Forelimb muscle (tissue), 1 donor: Measurements from ENCODE around the gene LATS2. TPM values are rescaled to one million over a fixed set of nuclear protein-coding genes. Genes with fewer than 3 reads are reported as not detected.

Experiments
- DNase-seq: peaks from one replicate; pipeline ENCODE4 v3.0.0-alpha.2; 2013; ENCODE audit warnings: low read depth
- polyA plus RNA-seq: library from polyadenylated mRNA; unstranded; fragments of 120-200 nt; gene quantifications from one replicate; pipeline ENCODE4 v1.2.1, GENCODE V29; 2013; ENCODE audit not compliant: insufficient read length

Gene LATS2
- polyA plus RNA-seq, 1 donor, result 14.4 TPM

DNA sequence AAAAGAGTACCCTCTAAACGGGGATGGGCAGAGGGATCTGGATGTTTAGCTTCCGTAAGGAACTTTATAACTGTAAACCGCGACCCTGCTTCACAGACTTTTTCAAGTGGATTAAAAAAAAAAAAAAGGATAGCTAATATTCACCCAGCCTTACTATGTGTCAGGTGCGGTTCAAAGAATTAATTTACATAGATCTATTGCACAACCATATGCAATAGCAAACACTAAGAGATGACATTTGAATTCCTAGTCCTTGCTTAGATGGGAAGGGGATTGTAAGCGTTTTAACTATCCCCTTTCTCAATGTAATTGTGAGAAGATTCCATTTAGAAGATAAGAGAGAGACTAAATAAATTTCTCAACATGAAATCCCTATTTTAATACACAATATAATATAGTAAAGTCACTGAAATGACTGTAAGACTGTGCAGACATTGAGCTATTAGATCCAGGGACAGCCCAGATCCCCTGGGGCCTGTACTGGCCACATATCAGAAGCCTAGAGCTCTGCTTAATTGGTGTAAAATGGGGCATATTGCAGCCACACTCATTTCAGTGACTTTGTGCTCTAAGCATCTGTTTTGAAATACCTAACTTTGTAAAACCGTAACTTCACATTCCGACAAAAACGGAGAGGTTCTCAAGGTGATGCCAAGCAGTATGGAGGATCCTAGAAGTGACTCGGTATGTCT, 13.6 kb downstream of the LATS2 start:
- DNase-seq, result no peak

DNA sequence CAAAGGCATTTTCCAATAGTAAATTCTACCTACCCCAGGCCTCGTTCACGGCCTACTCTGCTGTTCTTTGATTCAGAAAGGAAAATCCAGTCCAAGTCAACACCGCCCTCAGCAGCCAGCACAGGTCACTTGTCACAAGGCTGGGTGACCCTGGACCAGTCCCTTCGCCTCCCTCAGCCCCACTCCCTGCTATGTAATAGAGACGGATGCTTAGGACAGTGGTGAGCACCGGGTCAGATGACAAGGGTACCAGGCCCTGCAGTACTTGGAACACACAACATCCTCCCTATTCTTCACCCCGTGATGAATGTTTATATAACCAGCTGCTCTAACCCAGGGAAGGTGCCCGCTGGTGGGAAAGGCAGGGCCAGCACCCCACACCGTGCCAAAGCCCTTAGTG, 14.3 kb downstream of the LATS2 start:
- DNase-seq, result no peak

DNA sequence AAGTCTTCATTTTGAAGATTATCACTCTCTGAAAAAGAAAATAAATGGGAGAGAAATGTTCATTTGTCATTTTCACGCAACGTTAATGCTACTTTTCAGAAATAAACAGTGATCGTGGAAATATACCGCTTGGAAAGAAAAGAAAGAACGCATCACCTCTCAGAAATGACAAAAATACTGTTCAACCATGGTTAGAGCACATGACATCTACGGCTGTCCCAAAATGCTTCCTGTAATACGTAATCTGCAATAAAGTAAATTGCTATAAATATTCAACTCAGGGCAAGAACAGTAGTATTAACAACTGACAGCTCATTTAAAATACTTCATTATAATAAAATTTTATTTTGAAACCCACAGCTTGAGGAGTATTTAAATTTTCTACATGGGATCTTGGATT, 15.2 kb downstream of the LATS2 start:
- no peak for DNase-seq

DNA sequence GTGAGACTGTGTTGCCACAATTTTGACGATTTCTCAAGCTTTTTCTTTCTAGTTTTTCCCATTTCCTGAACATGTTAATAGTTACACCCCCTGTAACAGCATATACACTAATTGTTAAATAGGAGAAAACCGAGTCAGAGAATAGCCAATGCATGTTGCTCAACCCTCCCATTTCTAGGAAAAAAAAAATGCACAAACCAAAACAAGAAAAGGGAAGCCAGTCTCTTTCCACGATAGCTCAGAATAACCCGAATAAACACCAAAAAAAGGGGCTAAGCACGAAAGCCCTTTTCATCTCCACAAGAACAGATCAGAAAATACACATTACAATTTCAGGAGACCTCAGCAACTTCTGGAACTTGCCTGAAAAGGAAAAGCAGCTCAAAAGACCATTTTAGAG, 16.3 kb downstream of the LATS2 start:
- DNase-seq, result no peak

DNA sequence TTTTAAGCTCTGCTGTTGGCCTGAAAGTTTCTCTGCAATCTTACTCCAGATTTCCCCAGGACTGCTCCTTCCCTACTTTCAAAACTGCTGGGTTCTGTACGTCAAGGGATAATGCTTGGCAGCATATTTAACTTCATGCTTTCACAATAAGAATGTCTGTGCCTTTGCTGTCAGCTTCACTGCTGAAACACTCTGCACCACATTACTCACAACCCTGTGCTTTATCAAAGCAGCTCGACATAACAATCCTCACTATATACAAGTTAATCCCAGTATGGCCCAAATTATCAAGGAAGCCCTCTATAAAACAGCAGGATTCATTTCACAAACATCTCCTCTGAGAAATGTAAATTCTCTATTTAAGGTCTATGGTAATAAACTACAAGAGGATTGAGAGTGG, 17.5 kb downstream of the LATS2 start:
- DNase-seq, result no peak

DNA sequence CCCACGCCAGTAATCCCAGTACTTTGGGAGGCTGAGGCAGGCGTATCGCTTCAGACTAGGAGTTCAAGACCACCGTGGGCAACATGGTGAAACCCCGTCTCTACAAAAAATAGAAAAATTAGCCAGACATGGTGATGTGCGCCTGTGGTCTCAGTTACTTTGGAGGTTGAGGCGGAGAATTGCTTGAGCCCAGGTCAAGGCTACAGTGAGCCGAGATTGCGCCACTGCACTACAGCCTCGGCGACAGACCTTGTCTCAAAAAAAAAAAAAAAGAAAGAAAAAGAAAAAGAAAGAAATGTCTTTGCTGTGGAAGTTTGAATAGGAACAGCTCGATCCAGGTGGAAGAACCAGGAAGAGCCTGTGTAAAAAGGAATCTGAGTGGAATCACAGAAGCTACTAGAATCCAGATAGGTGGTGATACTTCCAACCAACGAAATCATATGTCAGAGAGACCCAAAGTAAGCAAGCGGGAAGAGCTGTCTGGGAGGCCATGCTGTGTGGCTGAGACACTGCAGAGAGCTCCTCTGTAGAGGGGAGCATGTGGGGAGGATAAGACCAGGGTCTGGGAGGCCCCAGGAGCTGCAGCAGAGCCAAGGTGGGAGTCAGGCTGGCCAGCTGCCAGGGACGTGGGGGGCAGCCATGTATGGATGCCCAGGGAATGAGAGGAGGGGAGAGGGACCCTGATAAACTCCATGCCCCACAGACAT, 21.1 kb downstream of the LATS2 start:
- DNase-seq, result no peak

DNA sequence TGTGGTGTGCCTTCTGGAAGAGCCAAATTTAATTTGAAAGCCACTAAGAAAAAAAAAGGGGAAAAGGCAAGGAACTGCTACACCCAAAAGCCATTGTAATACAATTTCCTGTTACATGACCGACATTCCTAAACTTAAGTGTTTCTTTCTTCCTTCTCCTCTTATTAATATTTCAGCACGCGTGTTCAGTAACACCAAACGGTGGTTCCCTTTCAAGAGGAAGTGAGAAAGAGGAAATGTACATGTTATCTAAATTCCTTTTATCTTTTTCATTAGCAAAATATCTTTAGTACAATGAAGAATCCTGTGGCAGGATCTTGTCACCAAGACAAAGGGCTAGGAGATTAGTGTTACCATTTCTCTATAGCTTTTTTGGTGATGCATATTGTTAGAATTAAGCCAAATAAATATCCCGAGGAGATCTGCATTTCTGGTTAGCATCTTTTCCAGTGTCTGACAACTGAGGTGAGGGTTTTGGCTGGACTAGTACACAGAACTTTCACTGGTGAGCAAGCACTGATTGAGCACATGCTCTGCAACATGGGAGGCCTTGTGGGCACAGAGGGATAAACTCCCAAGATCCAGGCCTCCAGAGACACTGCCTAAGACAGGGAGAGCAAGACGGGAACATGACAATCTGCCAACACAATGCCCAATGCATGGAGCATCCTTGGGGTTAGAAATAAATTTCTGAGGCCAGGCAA, 22.1 kb downstream of the LATS2 start:
- DNase-seq, result no peak

DNA sequence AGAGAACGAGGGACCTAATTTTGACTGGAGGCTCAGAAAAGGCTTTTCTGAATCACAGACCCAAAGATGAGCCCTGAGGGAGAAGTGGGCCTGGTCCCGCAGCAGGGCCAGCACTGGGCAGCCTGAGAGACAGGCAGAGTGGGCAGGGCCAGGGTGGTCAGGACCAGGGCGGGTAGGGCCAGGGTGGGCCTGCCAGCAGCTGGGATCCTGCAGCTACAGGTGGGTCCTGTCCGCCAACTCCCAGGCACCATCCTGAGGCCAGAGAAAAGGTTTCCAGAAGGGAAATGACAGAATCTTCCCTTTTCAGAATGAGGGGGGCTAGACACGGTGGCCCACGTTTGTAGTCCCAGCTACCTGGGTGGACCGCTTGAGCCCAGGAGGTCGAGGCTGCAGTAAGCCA, 23.7 kb downstream of the LATS2 start:
- DNase-seq, result no peak

DNA sequence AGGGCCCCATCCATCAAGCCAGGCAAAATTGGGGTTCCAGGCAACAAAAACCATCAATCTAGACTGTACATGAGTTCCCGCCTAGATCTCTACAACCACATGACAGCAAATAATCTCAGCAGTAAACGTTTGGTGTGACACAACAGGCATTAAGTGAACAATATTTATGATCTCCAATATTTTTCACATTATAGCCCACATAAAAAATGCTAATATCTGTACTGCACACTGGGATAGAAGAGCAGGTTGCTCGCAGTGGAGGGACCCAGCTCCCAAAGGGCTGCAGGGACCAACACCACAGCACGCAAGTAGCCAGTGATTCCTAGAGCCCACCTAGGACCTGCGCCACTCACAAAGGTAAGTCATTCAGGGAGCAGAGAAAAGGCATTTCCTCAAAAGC, 25.9 kb downstream of the LATS2 start:
- no peak for DNase-seq

DNA sequence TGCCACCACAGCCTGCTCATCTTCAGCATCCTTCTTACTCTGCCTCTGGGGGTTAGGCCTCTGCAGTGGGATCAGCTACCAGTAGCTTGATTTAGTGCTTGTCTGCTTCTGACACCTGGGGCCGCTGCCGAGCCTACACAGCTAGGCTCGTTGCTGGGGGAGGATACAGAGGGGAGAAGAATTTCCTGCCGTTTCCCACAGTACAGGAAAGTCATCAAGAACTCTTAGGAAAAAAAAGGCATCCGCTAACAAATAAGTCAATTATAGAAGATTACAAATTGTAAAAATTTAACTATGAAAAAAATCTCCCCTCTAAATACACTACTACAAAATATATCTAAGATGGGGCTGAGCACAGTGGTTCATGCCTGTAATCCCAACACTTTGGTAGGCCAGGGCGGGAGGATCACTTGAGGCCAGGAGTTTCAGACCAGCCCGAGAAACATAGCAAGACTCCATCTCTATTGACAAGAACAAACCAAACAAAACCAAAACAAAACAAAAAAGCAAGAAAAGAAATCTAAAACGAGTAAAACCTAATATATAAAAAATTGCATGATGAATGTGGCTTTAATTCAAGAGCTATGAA, 26.7 kb downstream of the LATS2 start:
- no peak for DNase-seq

DNA sequence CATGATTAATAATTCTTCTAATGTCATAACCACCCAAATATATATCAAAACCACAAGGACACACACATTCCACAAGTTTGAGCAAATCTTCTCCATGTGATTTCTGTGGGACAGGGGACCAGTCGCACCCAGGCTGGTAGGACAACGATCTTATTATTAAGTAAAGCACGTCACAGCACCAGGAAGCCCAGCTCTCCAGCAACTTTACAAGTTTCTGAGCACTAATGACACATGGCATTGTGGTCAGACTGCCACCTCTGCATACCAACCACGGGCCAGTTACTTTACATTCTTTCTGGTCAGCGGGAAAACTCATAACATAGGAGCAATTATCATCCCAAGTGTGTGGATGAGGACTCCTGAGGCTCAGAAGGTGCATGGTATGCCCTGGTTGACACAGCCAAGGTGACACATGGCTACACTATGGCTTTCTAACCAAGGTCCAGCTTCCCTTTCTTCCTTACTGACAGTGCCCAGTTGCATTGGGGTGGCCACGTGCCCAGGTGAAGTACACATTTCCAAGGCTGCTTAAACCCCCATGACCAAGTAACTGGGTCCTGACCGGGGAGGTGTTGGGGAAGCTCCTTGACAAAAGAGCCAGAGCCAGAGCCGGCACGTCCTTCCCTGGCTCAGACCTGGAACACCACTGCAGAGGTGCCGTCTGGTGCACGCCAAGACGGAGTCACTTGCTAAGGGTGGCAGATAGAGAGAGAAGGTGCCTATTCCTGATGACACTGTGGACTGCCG, 27.4 kb downstream of the LATS2 start:
- DNase-seq, result no peak

DNA sequence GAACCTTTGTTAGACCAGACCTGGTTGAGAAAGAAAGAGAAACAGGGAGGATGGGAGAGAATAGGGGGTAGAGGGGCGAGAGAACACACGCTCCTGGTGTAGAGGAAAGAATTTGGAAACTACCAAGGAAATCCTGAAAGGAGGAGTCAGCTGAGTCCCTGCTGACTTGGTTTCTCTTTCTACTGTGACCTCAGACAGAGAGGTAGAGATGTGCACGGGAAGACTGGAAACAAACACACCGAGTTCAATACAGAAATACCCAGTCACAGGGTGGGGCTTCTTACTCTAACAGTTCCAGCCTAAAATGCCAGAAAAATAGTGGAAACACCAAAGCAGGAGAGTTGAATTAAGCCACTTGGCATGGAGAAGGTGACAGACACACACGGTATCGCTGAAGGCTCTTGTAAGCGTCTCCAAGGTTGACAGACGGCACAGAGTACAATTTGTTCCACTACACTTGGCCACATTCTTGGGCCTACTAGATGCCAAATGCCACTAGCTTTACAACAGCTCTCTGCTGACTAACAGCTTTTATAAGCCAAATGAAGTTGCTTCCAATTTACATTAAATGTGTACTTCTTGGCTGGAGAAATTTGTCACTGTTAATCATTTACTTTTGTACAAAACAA, 28.1 kb downstream of the LATS2 start:
- no peak for DNase-seq

DNA sequence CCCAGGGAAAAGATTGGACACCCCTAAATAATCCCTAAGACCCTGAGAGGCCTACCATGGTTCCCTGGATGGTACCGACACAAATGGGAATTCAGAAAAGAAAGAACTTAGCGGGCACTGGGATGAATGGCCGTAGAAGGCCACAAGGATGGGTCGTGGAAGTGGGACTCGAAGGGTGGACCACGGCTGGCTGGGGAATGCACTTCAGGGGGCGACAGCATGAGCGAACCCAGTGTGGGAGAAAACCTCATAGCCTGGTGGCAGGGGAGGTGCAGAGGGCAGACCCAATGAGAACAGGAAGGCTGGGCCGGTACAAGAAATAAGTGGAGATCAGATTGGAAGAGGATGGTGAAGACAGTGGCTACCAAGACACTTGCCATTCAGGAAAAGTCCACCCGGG, 28.7 kb downstream of the LATS2 start:
- DNase-seq, result no peak

DNA sequence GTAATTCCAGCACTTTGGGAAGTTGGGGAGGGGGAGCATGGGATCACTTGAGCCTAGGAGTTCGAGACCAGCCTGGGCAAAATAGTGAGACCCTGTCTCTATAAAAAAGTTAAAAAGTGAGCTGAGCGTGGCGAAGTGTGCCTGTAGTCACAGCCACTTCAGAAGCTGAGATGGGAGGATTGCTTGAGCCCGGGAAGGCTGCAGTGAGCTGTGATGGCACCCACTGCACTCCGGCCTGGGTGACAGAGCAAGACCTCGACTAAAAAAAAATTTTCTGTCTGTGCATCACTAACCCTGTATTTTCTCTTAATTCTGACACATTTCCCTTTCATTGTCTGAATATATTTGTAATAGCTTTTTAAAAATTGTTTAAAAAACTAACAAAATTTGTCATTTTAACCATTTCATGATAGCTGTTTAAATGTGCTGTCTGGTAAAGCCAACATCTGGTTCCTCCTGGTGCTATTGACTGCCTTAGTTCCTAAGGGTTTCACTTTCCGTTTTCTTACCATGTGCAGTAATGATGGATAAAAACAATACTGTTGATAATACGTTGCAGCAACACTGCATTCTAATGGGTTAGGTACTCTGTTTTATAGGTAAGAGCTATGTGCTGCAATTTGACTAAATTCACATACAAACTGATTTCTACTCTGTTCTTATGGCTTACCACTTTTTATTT, 29.7 kb downstream of the LATS2 start:
- DNase-seq, result no peak

DNA sequence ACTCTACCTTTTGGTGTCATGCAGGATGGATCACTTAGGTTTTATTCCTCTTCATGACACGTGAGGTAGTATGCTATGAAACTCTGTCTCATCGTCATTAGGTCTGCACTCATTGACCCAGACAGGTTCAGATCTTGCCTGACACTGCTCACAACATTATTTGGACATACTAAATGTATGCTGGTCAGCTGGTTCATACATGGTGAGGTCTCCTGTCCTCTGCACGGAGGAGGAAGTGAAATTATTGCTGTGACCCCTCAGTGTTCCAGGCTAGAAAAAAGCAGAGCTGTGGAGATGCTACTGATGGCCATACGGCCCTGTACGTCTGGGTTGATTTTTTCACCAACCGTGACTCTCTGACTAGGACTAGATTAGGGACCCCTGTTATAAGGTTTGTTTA, 35.8 kb downstream of the LATS2 start:
- DNase-seq, result no peak

DNA sequence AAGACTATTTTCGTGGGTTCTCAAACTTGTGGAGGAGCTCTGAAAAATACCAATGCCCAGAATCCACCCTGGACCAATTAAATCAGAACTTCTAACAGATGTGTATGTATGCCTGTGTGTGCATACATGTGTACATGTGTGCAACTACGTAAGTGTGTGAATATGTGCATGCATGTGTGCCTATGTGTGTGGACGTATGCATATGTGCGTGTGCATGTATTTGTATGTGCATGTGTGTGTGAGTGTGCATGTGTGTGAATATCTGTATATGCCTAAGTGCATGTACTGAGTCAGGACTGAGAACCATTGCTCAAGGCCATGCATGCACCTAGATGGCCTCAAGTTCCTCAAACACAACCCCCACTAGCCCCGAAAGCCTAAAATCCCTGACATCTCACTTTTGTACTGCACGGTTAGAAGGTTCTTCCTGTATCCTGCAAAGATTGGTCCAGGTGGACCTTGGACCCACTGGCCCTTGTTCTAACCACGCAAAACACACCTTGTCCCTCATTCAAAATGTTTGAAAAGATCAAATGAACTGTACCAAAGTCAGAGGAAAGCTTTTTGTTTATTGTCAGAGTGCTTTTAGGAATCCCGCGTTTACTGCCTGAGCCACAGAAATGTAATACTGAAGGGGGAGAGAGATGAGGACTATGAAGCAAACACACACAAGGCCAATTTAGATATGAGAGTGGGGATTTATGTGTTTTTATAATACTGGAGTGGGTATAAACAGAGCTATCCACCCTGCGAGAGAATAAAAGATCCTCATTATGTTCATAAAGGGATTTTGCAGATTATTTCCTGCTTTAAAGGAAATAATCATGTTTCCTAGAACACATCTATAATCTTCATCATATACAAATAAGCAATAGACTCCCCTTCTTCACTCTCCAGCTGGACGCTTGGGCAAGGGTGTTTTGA, 39.1 kb downstream of the LATS2 start:
- DNase-seq, result no peak

DNA sequence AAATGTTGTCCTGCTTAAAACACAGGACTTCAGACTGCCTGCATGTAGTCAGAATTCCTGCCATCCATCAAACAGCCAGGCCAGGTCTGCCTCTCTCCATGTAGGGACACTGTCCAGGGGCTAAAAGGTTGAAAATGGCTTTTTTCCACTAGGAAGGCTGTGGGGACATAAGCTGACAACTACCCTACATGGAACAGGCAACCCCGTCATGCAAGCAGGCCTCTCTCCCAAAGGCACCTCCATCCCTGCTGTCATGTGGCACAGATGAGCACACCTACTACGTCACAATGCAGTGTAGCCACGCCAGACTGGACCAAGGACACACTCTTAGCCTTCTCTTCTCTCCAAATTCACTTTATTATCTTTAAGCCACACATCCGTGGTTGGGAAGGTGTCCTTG, 40.8 kb downstream of the LATS2 start:
- DNase-seq, result no peak

DNA sequence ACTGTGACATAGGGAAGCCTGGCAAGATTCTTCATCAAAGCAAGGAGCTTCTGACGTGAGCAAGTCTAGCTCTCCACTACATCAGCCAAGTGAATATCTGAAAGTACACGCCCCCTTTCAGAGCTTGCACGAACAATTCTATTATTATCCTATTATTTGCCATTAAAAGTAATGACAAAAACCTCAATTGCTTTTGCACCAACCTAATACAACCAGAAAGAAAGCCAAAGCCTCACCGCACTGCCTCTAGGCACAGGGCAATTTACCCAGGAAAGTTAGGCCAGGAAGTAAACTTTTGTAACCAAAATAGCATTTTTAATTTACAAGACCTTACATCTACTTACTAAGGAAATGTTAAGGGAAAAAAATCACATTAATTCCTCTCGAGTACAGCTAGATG, 41.2 kb downstream of the LATS2 start:
- DNase-seq, result no peak

DNA sequence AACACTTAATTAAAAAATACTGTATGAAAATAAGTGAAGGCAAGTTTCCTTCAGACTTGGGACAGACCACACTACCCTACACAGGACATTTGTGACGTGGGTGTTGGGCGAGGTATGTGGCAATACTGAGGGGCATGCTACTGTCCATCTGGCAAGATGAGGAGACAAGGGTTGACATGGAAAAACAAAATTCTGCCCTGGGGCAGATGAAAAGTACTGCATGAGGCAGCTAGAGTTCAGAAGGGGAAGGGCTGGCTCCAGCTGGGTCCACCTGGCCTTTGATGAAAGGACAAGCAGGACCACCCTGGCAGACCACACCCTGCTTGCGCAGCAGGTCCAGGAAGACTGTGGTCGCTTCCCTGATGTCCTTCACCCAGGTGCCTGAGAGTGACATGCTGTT, 43.2 kb downstream of the LATS2 start:
- DNase-seq, result no peak

DNA sequence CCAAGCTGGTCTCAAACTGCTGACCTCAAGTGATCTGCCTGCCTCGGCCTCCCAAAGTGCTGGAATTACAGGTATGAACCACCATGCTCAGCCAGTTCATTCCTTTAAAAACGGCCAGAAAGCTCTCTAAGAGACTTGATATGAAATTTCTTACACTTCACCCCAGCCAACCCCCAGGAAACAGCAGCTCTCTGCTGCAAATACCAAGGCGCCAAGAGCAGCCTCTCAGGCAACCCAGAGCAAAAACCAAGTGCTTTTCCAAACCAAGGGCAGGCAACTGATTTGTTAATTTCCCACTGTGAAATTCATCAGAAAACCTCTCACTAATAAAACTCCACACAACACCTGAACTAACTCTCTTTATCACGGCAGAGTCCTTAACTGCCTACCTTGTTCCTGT, 44.9 kb downstream of the LATS2 start:
- DNase-seq, result no peak
